Thoracic aorta (tissue), 2 donors: ENCODE data around the gene BCAS3. TPM values are rescaled to one million over a fixed set of nuclear protein-coding genes. Genes with fewer than 3 reads are reported as not detected.

Source experiments
- ATAC-seq: fragments of 150-250 bp; one replicate; pipeline ENCODE4 v1.8.0; 2017; ENCODE audit warnings: low read depth; ENCODE audit not compliant: insufficient number of reproducible peaks, low FRiP score
- DNase-seq: peaks from one replicate; pipeline ENCODE4 v3.0.0-alpha.2; 2020; ENCODE audit warnings: low spot score
- H3K27ac ChIP-seq, 2 donors: fragments of 200-600 bp; sonication (generic); 1 replicate in 1 of 2; 2 replicates in 1 of 2; pipeline ENCODE4 v1.5.1; 2016; ENCODE audit warnings: mild to moderate bottlenecking in 2 of 2, moderate library complexity in 2 of 2
- H3K27me3 ChIP-seq: fragments of 200-600 bp; sonication (generic); replicated peaks from 2 replicates; pipeline ENCODE4 v1.6.0; 2016; ENCODE audit warnings: mild to moderate bottlenecking; ENCODE audit not compliant: insufficient read depth
- H3K36me3 ChIP-seq: fragments of 200-600 bp; sonication (generic); one replicate; pipeline ENCODE4 v1.5.1; 2016
- H3K4me1 ChIP-seq, 2 donors: fragments of 200-600 bp; sonication (generic); 1 replicate in 1 of 2; 2 replicates in 1 of 2; pipeline versions ENCODE4 v1.5.1 to v1.6.0; 2016; ENCODE audit warnings: low read depth in 2 of 2, mild to moderate bottlenecking in 1 of 2; ENCODE audit not compliant: control insufficient read depth in 1 of 2
- H3K4me3 ChIP-seq: fragments of 200-600 bp; sonication (generic); 2 replicates; pipeline ENCODE4 v1.5.1; 2016; ENCODE audit warnings: mild to moderate bottlenecking
- H3K9me3 ChIP-seq: fragments of 200-600 bp; sonication (generic); 2 replicates; pipeline ENCODE4 v1.5.1; 2016
- total RNA-seq, 2 donors: library from RNA; depleted of rRNA; stranded (reverse); fragments of >200 nt; gene quantifications; one replicate each; pipeline versions ENCODE4 v1.1.0 to v1.2.3, GENCODE V29; 2016
- TF ChIP-seq, protein P1 (sequence below): fragments of 200-600 bp; sonication (generic); IDR thresholded peaks from one replicate; pipeline ENCODE4 v1.5.1; 2019; ENCODE audit warnings: antibody characterized with exemption

BCAS3 gene
- total RNA-seq, 2 donors from 2014 or later = 35.1 to 69.3 TPM

DNA sequence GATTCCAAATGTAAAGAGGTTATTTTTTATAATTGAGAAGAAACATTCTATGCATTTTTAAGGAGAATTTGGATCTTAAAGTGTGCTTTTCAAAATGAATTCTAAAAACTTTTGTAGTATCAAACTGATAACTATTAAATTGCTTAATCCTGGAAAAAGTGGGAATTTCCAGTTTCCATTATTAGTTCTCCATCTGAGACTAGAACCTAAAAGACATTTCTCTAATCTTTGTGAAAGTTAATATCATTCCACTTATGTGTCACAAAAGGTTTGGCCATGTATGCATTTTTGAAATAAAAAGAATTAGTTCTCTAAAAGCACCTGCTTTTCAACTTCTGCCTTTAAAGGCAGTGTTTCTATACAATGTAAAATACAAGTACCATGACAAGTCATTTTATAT, 155.0 kb downstream of the BCAS3 start:
- Histone ChIP-seq H3K9me3 (no peaks in the 10 kb centered on the region), H3K4me1 (peaks cover 0 to 8% of the 10 kb centered on the region in 2 donors), H3K27ac (no peak overlapping the region), H3K4me3 (no peak overlapping the region), H3K27me3 (no peaks in the 10 kb centered on the region), H3K36me3 (no peaks in the 10 kb centered on the region)
- no peak for DNase-seq
- TF ChIP-seq, protein P1, sequence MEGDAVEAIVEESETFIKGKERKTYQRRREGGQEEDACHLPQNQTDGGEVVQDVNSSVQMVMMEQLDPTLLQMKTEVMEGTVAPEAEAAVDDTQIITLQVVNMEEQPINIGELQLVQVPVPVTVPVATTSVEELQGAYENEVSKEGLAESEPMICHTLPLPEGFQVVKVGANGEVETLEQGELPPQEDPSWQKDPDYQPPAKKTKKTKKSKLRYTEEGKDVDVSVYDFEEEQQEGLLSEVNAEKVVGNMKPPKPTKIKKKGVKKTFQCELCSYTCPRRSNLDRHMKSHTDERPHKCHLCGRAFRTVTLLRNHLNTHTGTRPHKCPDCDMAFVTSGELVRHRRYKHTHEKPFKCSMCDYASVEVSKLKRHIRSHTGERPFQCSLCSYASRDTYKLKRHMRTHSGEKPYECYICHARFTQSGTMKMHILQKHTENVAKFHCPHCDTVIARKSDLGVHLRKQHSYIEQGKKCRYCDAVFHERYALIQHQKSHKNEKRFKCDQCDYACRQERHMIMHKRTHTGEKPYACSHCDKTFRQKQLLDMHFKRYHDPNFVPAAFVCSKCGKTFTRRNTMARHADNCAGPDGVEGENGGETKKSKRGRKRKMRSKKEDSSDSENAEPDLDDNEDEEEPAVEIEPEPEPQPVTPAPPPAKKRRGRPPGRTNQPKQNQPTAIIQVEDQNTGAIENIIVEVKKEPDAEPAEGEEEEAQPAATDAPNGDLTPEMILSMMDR = no peak
- ATAC-seq = no peak

DNA sequence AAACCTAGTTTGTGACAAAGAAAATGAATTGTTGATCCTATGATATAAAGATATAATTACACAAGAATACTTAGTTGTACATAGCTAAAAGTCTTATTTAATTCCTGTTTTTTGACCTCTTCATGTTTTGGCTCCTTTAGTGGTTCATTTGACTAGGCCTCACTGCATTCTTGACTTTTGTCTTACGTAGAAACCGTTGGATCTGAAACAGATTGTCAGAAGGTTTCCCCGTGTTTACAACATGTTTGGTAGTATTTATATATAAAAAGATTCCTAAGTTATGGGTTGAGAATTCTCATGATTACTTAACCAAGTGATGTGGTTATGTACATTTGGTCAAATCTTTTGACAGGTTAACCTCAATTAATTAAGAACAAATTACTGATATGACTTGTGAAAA, 162.8 kb downstream of the BCAS3 start:
- H3K27ac ChIP-seq = no peak overlapping the region
- no peaks in the 10 kb centered on the region for H3K36me3 ChIP-seq
- no peaks in the 10 kb centered on the region for H3K27me3 ChIP-seq
- H3K4me1 ChIP-seq = no peaks in the 10 kb centered on the region
- no peaks in the 10 kb centered on the region for H3K9me3 ChIP-seq
- DNase-seq (no peak), ATAC-seq (no peak)
- no peak overlapping the region for H3K4me3 ChIP-seq
- TF ChIP-seq, protein P1 = no peak

DNA sequence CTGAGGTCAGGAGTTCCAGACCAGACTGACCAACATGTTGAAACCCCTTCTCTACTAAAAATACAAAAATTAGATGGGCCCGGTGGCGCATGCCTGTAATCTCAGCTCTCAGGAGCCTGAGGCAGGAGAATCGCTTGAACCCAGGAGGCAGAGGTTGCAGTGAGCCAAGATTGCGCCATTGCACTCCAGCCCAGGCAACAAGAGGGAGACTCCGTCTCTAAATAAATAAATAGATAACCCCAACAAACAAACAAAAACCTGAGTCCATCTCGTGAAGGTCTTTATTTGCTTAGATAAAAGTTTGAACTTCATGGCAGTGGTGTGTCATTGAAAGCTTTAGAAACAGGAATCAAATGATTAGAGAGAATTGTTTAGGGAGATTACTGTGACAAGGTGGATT, 167.4 kb downstream of the BCAS3 start:
- H3K36me3 ChIP-seq = no peaks in the 10 kb centered on the region
- no peak for DNase-seq
- TF ChIP-seq, protein P1 = no peak
- H3K9me3 ChIP-seq = no peaks in the 10 kb centered on the region
- H3K27ac ChIP-seq = no peak overlapping the region
- no peak for ATAC-seq
- peaks cover 11 to 21% of the 10 kb centered on the region in 2 donors for H3K4me1 ChIP-seq
- H3K4me3 ChIP-seq = no peak overlapping the region
- no peaks in the 10 kb centered on the region for H3K27me3 ChIP-seq

DNA sequence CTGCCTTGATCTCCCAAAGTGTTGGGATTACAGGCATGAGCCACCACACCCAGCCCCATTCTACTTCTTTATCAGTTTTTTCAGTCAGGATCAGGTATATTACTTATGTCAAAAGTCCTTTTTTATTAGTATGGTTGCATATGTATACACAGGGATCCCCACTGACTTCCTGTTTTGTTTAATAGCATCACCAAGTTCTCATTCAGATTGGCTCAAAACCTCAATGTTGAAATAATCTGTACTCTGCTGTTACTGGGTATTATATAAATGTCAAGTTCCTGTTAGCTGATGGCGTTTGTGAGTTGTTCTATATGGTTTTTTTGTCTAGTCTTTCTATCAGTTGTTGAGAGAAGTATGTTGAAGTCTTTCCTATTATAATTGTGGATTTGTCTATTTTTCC, 168.5 kb downstream of the BCAS3 start:
- Histone ChIP-seq H3K4me3 (no peak overlapping the region), H3K4me1 (peaks cover 11 to 21% of the 10 kb centered on the region in 2 donors), H3K9me3 (no peaks in the 10 kb centered on the region), H3K36me3 (no peaks in the 10 kb centered on the region), H3K27me3 (no peaks in the 10 kb centered on the region), H3K27ac (no peak overlapping the region)
- TF ChIP-seq, protein P1 = no peak
- no peak for ATAC-seq
- no peak for DNase-seq

DNA sequence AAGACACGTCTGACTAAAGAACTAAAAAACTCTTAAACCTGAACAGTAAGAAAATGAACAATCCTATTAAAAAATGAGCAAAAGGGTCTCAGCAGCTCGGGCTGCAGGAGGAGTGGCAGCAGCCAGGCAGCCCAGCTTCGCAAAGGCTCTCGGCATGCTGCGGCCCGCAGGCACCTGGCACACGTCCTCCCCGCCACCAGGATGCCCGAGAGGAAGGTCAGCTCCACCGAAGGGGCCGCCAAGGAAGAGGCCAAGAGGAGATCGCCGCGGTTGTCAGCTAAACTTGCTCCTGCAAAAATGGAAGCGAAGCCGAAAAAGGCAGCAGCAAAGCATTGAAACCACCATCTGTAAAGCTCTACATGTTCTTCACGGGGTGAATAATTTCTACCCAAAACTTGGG, 173.5 kb downstream of the BCAS3 start:
- no peak overlapping the region for H3K4me3 ChIP-seq
- TF ChIP-seq, protein P1 = no peak
- no peak overlapping the region for H3K27ac ChIP-seq
- ATAC-seq (no peak), DNase-seq (no peak)
- peaks cover 11 to 21% of the 10 kb centered on the region in 2 donors for H3K4me1 ChIP-seq
- no peaks in the 10 kb centered on the region for H3K27me3 ChIP-seq
- H3K36me3 ChIP-seq = no peaks in the 10 kb centered on the region
- no peaks in the 10 kb centered on the region for H3K9me3 ChIP-seq
